Stimulated activated CD4-positive, alpha-beta T cell treated with anti-CD3 and anti-CD28 coated beads, Interleukin-2, amount 100 ng/mL, for 48 hours (primary cell): ENCODE results near the gene LRRC47.
A peak's percentile ranks its signal among the peaks of the same experiment; 100 is the strongest.

Experiments used
- DNase-seq, 2 donors: peaks; one replicate each; pipeline ENCODE4 v3.0.0-alpha.2; 2020

LRRC47 gene

GRCh38 chr1:3785456-3786157 lies 10.7 kb downstream of the LRRC47 start:
- DNase-seq, result no peak

GRCh38 chr1:3785045-3785444 lies 11.3 kb downstream of the LRRC47 start:
- DNase-seq, result no peak

GRCh38 chr1:3783651-3784474 lies 12.4 kb downstream of the LRRC47 start:
- no peak for DNase-seq

GRCh38 chr1:3780901-3781300 lies 15.4 kb downstream of the LRRC47 start:
- no peak for DNase-seq

- DNase-seq, result no peak
Measured at GRCh38 chr1:3779912-3780416, 16.3 kb downstream of the LRRC47 start.

GRCh38 chr1:3779265-3779911 lies 16.9 kb downstream of the LRRC47 start:
- DNase-seq, result no peak

- no peak for DNase-seq
Measured at GRCh38 chr1:3778590-3779264, 17.6 kb downstream of the LRRC47 start.

- DNase-seq, result no peak
Measured at GRCh38 chr1:3777647-3778589, 18.4 kb downstream of the LRRC47 start.

- DNase-seq, result no peak
Measured at GRCh38 chr1:3777078-3777547, 19.2 kb downstream of the LRRC47 start.

GRCh38 chr1:3776231-3776961 lies 19.9 kb downstream of the LRRC47 start:
- no peak for DNase-seq

- DNase-seq, result peak in 1 of 2 donors; percentile 41
Measured at GRCh38 chr1:3775490-3776230, 20.6 kb downstream of the LRRC47 start.

GRCh38 chr1:3774946-3775489 lies 21.3 kb downstream of the LRRC47 start:
- DNase-seq, result no peak

- no peak for DNase-seq
Measured at GRCh38 chr1:3774276-3774945, 21.9 kb downstream of the LRRC47 start.

- DNase-seq, result no peak
Measured at GRCh38 chr1:3773572-3774275, 22.6 kb downstream of the LRRC47 start.

GRCh38 chr1:3772715-3773571 lies 23.4 kb downstream of the LRRC47 start, which contains the start of gene SMIM1:
SMIM1 (plus strand) TSS chr1:3772749; CDS start chr1:3775374, 2,625 bp downstream.
- no peak for DNase-seq

GRCh38 chr1:3772027-3772714 lies 24.1 kb downstream of the LRRC47 start:
- DNase-seq, result peak; percentile 77 to 82
